ENCODE results near the gene UQCRC2.

- TF ChIP-seq CTCF (IDR thresholded peaks at IDR 0.05) (no peak), POLR2A (IDR thresholded peaks at IDR 0.05) (no peak), POLR2AphosphoS5 (IDR thresholded peaks at IDR 0.05) (no peak)
Measured at GRCh38 chr16:21953541-21953902, 361 bp downstream of the UQCRC2 start.
